Karpas-422 (cell line): ENCODE measurements around the gene ADAMTSL1. TPM values are rescaled to one million over a fixed set of nuclear protein-coding genes. Genes with fewer than 3 reads are reported as not detected.

Source experiments
- DNase-seq: peaks from one replicate; pipeline ENCODE4 v3.0.0-alpha.2; 2015
- H2AFZ ChIP-seq: fragments of 200-600 bp; sonication (generic); 2 replicates; pipeline ENCODE4 v1.6.1; 2014; ENCODE audit warnings: antibody characterized with exemption, low read length, mixed read lengths
- H3K27ac ChIP-seq: fragments of 200-600 bp; sonication (generic); 2 replicates; pipeline ENCODE4 v1.5.1; 2014; ENCODE audit warnings: mild to moderate bottlenecking, low read length, moderate library complexity
- H3K27me3 ChIP-seq: fragments of 200-600 bp; sonication (generic); 2 replicates; pipeline ENCODE4 v1.6.1; 2014; ENCODE audit warnings: low read length, mixed read lengths
- H3K36me3 ChIP-seq: fragments of 200-600 bp; sonication (generic); 2 replicates; pipeline ENCODE4 v1.6.1; 2014; ENCODE audit warnings: low read length, mixed read lengths; ENCODE audit not compliant: insufficient read depth
- H3K4me1 ChIP-seq: fragments of 200-600 bp; sonication (generic); 2 replicates; pipeline ENCODE4 v1.6.1; 2014; ENCODE audit warnings: mild to moderate bottlenecking, low read length, mixed read lengths
- H3K4me2 ChIP-seq: fragments of 200-600 bp; sonication (generic); 2 replicates; pipeline ENCODE4 v1.6.1; 2014; ENCODE audit warnings: low read length, low read depth, mild to moderate bottlenecking; ENCODE audit not compliant: poor library complexity, severe bottlenecking
- H3K4me3 ChIP-seq: fragments of 200-600 bp; sonication (generic); 2 replicates; pipeline ENCODE4 v1.5.1; 2014; ENCODE audit warnings: mild to moderate bottlenecking, antibody characterized with exemption, low read length, mixed read lengths
- H3K79me2 ChIP-seq: fragments of 200-600 bp; sonication (generic); 2 replicates; pipeline ENCODE4 v1.6.1; 2014; ENCODE audit warnings: mild to moderate bottlenecking, low read length, mixed read lengths
- H3K9ac ChIP-seq: fragments of 200-600 bp; sonication (generic); 2 replicates; pipeline ENCODE4 v1.6.0; 2014; ENCODE audit warnings: low read length
- H3K9me2 ChIP-seq: fragments of 200-600 bp; sonication (generic), shearing (Covaris generic); replicated peaks from 2 replicates; pipeline ENCODE4 v1.6.0; 2014; ENCODE audit warnings: mild to moderate bottlenecking, low read length, moderate library complexity; ENCODE audit not compliant: insufficient read depth
- H3K9me3 ChIP-seq: fragments of 300-700, 200-600 bp; sonication (generic); 2 replicates; pipeline ENCODE4 v1.6.1; 2014; ENCODE audit warnings: low read length, mixed read lengths
- H4K20me1 ChIP-seq: fragments of 200-600 bp; sonication (generic); 2 replicates; pipeline ENCODE4 v1.6.1; 2014; ENCODE audit warnings: mild to moderate bottlenecking, antibody characterized with exemption, low read length, low read depth; ENCODE audit not compliant: insufficient read depth
- total RNA-seq: library from RNA; depleted of rRNA; stranded (reverse); fragments of >200 nt; shearing (Covaris generic); gene quantifications from 2 replicates; pipeline ENCODE4 v1.2.3, GENCODE V29; 2014; ENCODE audit warnings: low replicate concordance

Gene ADAMTSL1
- total RNA-seq, 1 experiment from 2014 or later, result 8.2 TPM

- no peak overlapping the region for H3K9ac ChIP-seq
- H3K79me2 ChIP-seq, result no peaks in the 10 kb centered on the region
- H3K36me3 ChIP-seq, result no peaks in the 10 kb centered on the region
- no peaks in the 10 kb centered on the region for H4K20me1 ChIP-seq
- no peaks in the 10 kb centered on the region for H3K9me3 ChIP-seq
- H3K4me3 ChIP-seq, result no peak overlapping the region
- H3K4me2 ChIP-seq, result no peak overlapping the region
- no peak overlapping the region for H3K27ac ChIP-seq
- no peak overlapping the region for H2AFZ ChIP-seq
- no peaks in the 10 kb centered on the region for H3K9me2 ChIP-seq
- no peaks in the 10 kb centered on the region for H3K4me1 ChIP-seq
- no peaks in the 10 kb centered on the region for H3K27me3 ChIP-seq
- no peak for DNase-seq
Measured at GRCh38 chr9:18564018-18564880, 90.3 kb downstream of the ADAMTSL1 start.

DNA sequence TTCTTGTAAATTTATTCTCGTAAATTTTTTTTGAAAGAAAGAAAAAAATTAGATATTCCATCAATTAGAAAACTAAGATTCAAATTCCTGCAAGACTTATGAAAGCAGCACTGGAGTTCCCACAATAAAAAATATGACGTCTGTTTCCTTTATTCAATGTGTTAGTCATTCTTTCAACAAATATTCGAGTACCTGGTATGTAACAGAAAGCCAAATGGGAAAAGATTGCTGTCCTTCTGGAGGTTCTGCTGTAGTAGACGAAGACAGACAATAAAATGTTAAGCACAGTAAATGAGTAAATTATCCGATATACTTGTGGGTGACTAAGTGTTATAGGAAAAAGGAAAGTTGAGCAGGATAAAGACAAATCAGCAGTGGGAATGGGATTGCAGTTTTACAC is 92.2 kb downstream of the ADAMTSL1 start:
- no peaks in the 10 kb centered on the region for H4K20me1 ChIP-seq
- H3K9me2 ChIP-seq, result no peaks in the 10 kb centered on the region
- no peaks in the 10 kb centered on the region for H3K27me3 ChIP-seq
- H2AFZ ChIP-seq, result no peak overlapping the region
- H3K79me2 ChIP-seq, result no peaks in the 10 kb centered on the region
- H3K4me1 ChIP-seq, result no peaks in the 10 kb centered on the region
- no peak overlapping the region for H3K9ac ChIP-seq
- peak; percentile 1 for DNase-seq
- H3K36me3 ChIP-seq, result no peaks in the 10 kb centered on the region
- H3K27ac ChIP-seq, result no peak overlapping the region
- no peak overlapping the region for H3K4me2 ChIP-seq
- H3K9me3 ChIP-seq, result no peaks in the 10 kb centered on the region
- H3K4me3 ChIP-seq, result no peak overlapping the region

GRCh38 chr9:18568973-18569372 is 95.0 kb downstream of the ADAMTSL1 start:
- no peak for DNase-seq
- Histone ChIP-seq H3K9me3 (no peaks in the 10 kb centered on the region), H3K4me2 (no peak overlapping the region), H3K36me3 (no peaks in the 10 kb centered on the region), H2AFZ (no peak overlapping the region), H3K79me2 (no peaks in the 10 kb centered on the region), H3K9me2 (no peaks in the 10 kb centered on the region), H3K4me3 (no peak overlapping the region), H3K27ac (no peak overlapping the region), H3K4me1 (no peaks in the 10 kb centered on the region), H3K27me3 (no peaks in the 10 kb centered on the region), H4K20me1 (no peaks in the 10 kb centered on the region), H3K9ac (no peak overlapping the region)

- Histone ChIP-seq H2AFZ (no peak overlapping the region), H4K20me1 (no peaks in the 10 kb centered on the region), H3K36me3 (no peaks in the 10 kb centered on the region), H3K9me3 (no peaks in the 10 kb centered on the region), H3K27ac (no peak overlapping the region), H3K4me1 (no peaks in the 10 kb centered on the region), H3K9me2 (no peaks in the 10 kb centered on the region), H3K9ac (no peak overlapping the region), H3K4me2 (no peak overlapping the region), H3K27me3 (no peaks in the 10 kb centered on the region), H3K4me3 (no peak overlapping the region), H3K79me2 (no peaks in the 10 kb centered on the region)
- no peak for DNase-seq
Measured at GRCh38 chr9:18569941-18570630, 96.1 kb downstream of the ADAMTSL1 start.

DNA sequence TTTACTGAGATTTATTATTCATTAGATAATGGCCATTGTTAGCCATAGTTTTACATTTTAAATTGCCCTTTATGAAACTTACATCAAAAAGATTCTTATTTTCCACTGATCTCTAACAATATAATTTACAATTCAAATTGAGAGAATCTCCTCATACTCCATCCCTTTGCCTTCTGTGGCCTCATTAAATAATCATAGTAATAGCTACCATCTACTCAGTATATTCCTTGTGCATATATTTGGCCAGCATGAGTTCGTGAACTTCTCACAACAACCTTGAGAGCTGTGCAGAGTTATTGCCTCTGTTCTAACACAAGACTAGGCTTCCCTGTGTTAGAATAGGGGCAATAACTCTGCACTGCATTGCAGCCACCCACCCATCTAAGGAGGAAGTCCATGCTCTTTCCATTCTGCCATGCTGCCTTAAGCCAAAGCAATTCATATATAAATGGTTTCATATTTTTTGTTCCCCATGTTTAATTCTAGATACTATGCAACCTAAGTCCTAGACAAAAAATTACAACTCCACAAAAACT is 99.1 kb downstream of the ADAMTSL1 start:
- no peak overlapping the region for H3K4me2 ChIP-seq
- no peaks in the 10 kb centered on the region for H3K36me3 ChIP-seq
- no peak overlapping the region for H3K27ac ChIP-seq
- no peak overlapping the region for H2AFZ ChIP-seq
- no peaks in the 10 kb centered on the region for H3K9me2 ChIP-seq
- H3K79me2 ChIP-seq, result no peaks in the 10 kb centered on the region
- no peaks in the 10 kb centered on the region for H3K27me3 ChIP-seq
- H3K4me3 ChIP-seq, result no peak overlapping the region
- no peaks in the 10 kb centered on the region for H3K9me3 ChIP-seq
- no peak overlapping the region for H3K9ac ChIP-seq
- H4K20me1 ChIP-seq, result no peaks in the 10 kb centered on the region
- no peak for DNase-seq
- no peaks in the 10 kb centered on the region for H3K4me1 ChIP-seq

DNA sequence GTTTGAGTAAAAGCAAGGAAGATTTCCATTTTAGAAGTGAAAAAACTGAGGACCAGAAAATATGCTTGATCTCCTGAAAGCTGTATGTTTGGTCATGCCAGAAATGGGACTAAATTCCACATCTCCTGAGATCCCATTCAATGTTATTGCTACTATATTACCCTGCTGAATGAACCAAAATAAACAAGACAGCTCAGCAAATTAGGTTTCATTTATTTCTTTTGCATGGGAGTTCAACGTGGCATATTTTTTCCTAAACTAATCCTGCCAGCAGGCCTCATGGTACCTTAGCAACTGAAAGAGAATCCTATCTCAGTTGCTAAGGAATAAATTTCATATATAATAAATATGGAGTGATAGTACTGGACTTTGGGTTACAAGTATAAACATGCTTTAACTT is 101.7 kb downstream of the ADAMTSL1 start:
- H3K36me3 ChIP-seq, result no peaks in the 10 kb centered on the region
- no peaks in the 10 kb centered on the region for H3K79me2 ChIP-seq
- H3K9me3 ChIP-seq, result no peaks in the 10 kb centered on the region
- no peaks in the 10 kb centered on the region for H4K20me1 ChIP-seq
- no peaks in the 10 kb centered on the region for H3K9me2 ChIP-seq
- no peak for DNase-seq
- H3K4me1 ChIP-seq, result no peaks in the 10 kb centered on the region
- no peak overlapping the region for H3K27ac ChIP-seq
- no peak overlapping the region for H3K4me2 ChIP-seq
- no peaks in the 10 kb centered on the region for H3K27me3 ChIP-seq
- H2AFZ ChIP-seq, result no peak overlapping the region
- no peak overlapping the region for H3K9ac ChIP-seq
- H3K4me3 ChIP-seq, result no peak overlapping the region

- Histone ChIP-seq H2AFZ (no peak overlapping the region), H3K9me3 (no peaks in the 10 kb centered on the region), H3K36me3 (no peaks in the 10 kb centered on the region), H3K9ac (no peak overlapping the region), H3K27me3 (no peaks in the 10 kb centered on the region), H4K20me1 (no peaks in the 10 kb centered on the region), H3K4me2 (no peak overlapping the region), H3K9me2 (no peaks in the 10 kb centered on the region), H3K4me1 (no peaks in the 10 kb centered on the region), H3K27ac (no peak overlapping the region), H3K4me3 (no peak overlapping the region), H3K79me2 (no peaks in the 10 kb centered on the region)
- DNase-seq, result no peak
Measured at GRCh38 chr9:18579536-18579935, 105.6 kb downstream of the ADAMTSL1 start.

DNA sequence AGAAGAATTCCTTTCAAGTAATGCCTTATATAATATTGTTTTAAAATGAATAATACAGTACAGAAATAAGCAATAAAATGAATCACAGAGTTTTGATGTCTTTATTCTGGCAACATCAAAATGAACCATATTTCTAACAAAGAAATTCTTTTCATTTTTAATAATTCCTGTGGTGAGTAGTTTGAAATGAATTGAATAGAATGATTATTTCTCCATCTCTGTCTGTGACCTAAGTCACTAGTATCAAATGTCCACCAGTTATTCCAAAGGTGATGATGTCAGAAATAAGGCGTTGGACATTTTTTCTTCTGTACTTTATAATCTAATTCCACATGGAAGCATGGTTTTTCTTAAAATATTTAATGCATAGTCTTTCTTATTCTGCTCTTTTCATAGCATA is 106.2 kb downstream of the ADAMTSL1 start:
- Histone ChIP-seq H3K4me1 (no peaks in the 10 kb centered on the region), H3K36me3 (no peaks in the 10 kb centered on the region), H2AFZ (no peak overlapping the region), H3K9me2 (no peaks in the 10 kb centered on the region), H3K4me2 (no peak overlapping the region), H3K27me3 (no peaks in the 10 kb centered on the region), H3K27ac (no peak overlapping the region), H3K79me2 (no peaks in the 10 kb centered on the region), H3K4me3 (no peak overlapping the region), H3K9ac (no peak overlapping the region), H3K9me3 (no peaks in the 10 kb centered on the region), H4K20me1 (no peaks in the 10 kb centered on the region)
- DNase-seq, result no peak
